Testis (tissue), 3 donors: Measurements from ENCODE around the gene C2CD4B. TPM values are rescaled to one million over a fixed set of nuclear protein-coding genes. Genes with fewer than 3 reads are reported as not detected.

Source experiments
- DNase-seq: peaks from one replicate; pipeline ENCODE4 v3.0.0-alpha.2; 2019
- H3K27ac ChIP-seq, 2 donors: fragments of 200-600 bp; sonication (generic); one replicate each; pipeline ENCODE4 v1.5.1; 2019
- H3K27me3 ChIP-seq: fragments of 200-600 bp; sonication (generic); one replicate; pipeline ENCODE4 v1.5.1; 2019
- H3K36me3 ChIP-seq: fragments of 200-600 bp; sonication (generic); one replicate; pipeline ENCODE4 v1.5.1; 2017; ENCODE audit warnings: low read depth; ENCODE audit errors: missing control alignments
- H3K4me1 ChIP-seq: fragments of 200-600 bp; sonication (generic); one replicate; pipeline ENCODE4 v1.5.1; 2019
- H3K4me3 ChIP-seq, 2 donors: fragments of 200-600 bp; sonication (generic); one replicate each; pipeline ENCODE4 v1.5.1; 2017 to 2019
- H3K9me3 ChIP-seq: fragments of 200-600 bp; sonication (generic); one replicate; pipeline ENCODE4 v1.5.1; 2017
- POLR2A ChIP-seq: fragments of 450-650 bp; IDR thresholded peaks from one replicate; pipeline ENCODE4 v1.6.1; 2017; ENCODE audit warnings: antibody characterized with exemption, mild to moderate bottlenecking, moderate library complexity
- WGBS, 2 donors: methylation state at CpG; one replicate each; pipeline ENCODE4 v1.1.5; 2018; 5-methylcytosine and 5-hydroxymethylcytosine counted together
- intact Hi-C: fragments of 100-400 bp; cut with DNase I; formaldehyde crosslinking; loops from one replicate; pipeline ENCODE4 v1.15.1; 2023; ENCODE audit warnings: low total_unique reads
- polyA plus RNA-seq: library from polyadenylated mRNA; stranded (reverse); fragments of 350-450 nt; fragmentation: Illumina TruSeq; extraction: RNeasy Lipid Tissue Mini Kit (QIAGEN cat#74804); gene quantifications from one replicate; pipeline ENCODE4 v1.2.3, GENCODE V29; 2014; ENCODE audit warnings: low read depth, low replicate concordance; ENCODE audit not compliant: insufficient read depth
- total RNA-seq, 2 donors: library from RNA; depleted of rRNA; stranded (reverse); fragments of >200 nt; gene quantifications; one replicate each; pipeline ENCODE4 v1.2.3, GENCODE V29; 2016
- TF ChIP-seq, protein P1 (sequence below), 3 experiments: fragments of 450-650 bp in 2 of 3; fragments of 200-600 bp in 1 of 3; sonication (generic) in 1 of 3; IDR thresholded peaks; one replicate each; pipeline ENCODE4 v1.5.1; 2016 to 2019; ENCODE audit warnings: antibody characterized with exemption in 3 of 3, mild to moderate bottlenecking in 2 of 3, moderate library complexity in 1 of 3

C2CD4B gene
- total and polyA plus RNA-seq, 3 donors from 2014 or later = 0.26 to 2.9 (median 2.7) TPM

DNA sequence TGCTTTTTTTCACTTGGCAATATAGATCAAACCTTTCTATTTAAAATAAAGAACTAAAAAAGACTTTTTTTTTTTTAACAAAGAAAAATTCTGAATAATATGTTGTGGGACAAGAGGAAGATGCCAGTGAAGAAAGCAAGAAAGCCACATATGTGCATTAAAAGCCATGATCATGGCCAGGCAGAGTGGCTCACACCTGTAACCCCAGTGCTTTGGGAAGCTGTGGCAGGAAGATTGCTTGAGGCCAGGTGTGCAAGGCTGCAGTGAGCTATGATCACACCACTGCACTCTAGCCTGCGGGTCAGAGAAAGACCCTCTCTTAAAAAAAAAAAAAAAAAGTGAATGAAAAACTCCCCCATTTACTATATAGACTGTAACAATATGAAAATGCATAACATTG is 23.9 kb downstream of the C2CD4B start:
- Histone ChIP-seq H3K4me1 (peaks cover 9% of the 10 kb centered on the region), H3K9me3 (no peaks in the 10 kb centered on the region), H3K27me3 (no peaks in the 10 kb centered on the region), H3K27ac (no peak overlapping the region), H3K36me3 (no peaks in the 10 kb centered on the region), H3K4me3 (no peak overlapping the region)
- TF ChIP-seq POLR2A = no peak
- TF ChIP-seq, protein P1, sequence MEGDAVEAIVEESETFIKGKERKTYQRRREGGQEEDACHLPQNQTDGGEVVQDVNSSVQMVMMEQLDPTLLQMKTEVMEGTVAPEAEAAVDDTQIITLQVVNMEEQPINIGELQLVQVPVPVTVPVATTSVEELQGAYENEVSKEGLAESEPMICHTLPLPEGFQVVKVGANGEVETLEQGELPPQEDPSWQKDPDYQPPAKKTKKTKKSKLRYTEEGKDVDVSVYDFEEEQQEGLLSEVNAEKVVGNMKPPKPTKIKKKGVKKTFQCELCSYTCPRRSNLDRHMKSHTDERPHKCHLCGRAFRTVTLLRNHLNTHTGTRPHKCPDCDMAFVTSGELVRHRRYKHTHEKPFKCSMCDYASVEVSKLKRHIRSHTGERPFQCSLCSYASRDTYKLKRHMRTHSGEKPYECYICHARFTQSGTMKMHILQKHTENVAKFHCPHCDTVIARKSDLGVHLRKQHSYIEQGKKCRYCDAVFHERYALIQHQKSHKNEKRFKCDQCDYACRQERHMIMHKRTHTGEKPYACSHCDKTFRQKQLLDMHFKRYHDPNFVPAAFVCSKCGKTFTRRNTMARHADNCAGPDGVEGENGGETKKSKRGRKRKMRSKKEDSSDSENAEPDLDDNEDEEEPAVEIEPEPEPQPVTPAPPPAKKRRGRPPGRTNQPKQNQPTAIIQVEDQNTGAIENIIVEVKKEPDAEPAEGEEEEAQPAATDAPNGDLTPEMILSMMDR (IDR thresholded peaks at IDR 0.05) = no peak
- WGBS, 2 donors = 47 to 57% methylated on average over 1 of the region's 1 CpG
- no peak for DNase-seq
- intact Hi-C loops = no loop called here

DNA sequence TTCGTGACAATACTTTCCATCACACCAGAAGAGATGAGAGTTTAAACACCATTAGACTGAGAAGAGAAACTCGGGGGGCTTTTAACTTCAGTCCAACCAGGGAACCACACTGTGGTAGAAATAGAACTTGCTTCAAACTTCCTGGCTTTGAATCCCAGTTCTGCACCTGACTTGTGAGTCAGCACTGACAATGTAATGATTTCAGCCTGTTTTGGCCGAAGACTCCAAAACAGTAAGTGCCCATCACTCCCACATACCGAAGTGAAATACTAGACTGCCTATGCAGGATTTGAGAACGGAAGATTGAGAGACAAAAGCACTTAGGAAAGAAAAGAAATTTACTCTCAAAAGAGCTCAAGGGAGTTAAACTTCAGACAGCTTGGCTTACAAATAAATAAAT is 27.0 kb downstream of the C2CD4B start:
- intact Hi-C loops = no loop called here
- WGBS, 2 donors = 67 to 70% methylated on average over 5 of the region's 5 CpGs
- Histone ChIP-seq H3K36me3 (no peaks in the 10 kb centered on the region), H3K27me3 (no peaks in the 10 kb centered on the region), H3K9me3 (no peaks in the 10 kb centered on the region), H3K4me1 (peaks cover 16% of the 10 kb centered on the region), H3K27ac (peak overlapping the region in 1 of 2 donors; percentile 21), H3K4me3 (no peak overlapping the region)
- TF ChIP-seq, protein P1 (IDR thresholded peaks at IDR 0.05) = no peak
- TF ChIP-seq POLR2A = no peak
- peak; percentile 62 for DNase-seq

DNA sequence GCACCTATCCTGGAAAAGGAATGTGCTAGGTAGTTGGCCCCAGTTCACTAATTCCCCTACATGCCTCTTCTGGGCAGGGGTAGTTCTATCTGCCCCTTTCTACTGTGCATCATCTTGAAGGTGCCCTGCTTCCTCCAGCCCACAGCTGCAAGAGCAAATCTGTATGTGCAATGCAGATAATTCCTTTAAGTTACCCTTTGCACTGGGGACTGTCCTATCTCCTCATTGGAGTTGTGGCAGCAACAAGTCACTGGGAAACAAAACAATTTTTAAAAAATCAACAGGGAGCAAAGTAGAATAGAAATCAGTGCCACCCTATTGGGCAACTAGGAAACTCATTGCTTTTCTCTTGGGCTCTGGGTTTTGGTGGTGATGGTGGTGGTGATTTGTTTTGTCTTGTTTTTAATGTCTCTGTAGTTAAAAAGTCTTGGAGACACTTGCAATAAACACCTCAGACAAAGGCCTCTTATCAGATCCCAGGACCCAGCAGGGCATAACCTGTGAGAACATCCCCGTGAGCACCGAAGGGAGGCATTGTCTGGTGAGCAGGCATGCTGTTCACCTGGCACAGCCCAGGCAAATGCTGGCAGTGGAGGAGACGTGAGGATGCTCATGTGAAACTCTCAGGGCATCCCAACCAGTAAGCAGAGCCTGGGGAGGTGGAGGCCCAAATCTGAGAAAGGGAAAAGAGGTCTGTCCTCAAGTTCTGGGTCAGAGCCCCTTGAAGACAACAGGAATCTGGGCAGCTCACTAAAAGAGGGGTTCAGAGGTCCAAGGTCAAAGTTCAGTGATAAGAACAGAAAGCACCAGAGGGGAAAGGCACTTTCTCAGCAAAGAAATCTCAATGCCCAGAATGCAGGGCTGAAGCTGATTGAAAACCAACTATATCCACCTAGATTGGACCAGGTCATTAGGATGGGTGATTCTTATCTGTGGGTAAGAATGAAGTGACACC is 27.9 kb downstream of the C2CD4B start:
- intact Hi-C loops = no loop called here

DNA sequence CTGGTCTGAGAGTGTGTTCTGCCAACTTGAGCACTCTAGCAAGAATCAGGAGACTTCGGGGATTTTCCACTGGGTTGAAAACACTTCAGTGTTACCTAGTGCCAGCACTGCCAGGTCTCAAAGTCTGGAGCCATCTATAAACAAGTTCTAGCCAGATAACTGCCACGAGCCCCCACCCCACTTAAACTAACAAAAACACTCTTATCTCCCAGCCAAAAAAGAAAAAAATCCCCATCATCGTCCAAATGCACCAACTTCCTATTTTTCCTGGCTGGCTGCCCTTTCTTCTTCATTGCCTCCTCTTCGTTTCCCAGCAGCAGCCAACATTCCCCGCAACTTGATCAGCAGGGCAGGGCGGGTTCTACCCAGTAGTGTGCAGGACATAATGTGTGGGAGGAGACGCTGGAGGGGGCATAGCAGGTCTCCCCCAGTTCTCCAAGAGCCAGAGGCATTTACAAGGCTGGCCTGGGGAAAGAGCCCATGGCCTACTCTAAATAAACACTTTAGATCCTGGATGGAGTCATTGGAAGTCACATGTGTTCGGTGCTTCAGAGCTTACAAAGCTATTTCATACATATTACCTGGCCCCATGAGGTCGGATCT is 29.5 kb downstream of the C2CD4B start:
- no peaks in the 10 kb centered on the region for H3K27me3 ChIP-seq
- no peaks in the 10 kb centered on the region for H3K9me3 ChIP-seq
- TF ChIP-seq, protein P1 (IDR thresholded peaks at IDR 0.05) = no peak
- TF ChIP-seq POLR2A = no peak
- peaks cover 13% of the 10 kb centered on the region for H3K4me1 ChIP-seq
- H3K36me3 ChIP-seq = no peaks in the 10 kb centered on the region
- 48 to 50% methylated on average over 9 of the region's 9 CpGs for WGBS, 2 donors
- no peak overlapping the region for H3K4me3 ChIP-seq
- H3K27ac ChIP-seq = peak overlapping the region in 1 of 2 donors; percentile 31
- intact Hi-C loops = no loop called here
- DNase-seq = peak; percentile 52

More for the DNA sequence above, 27.9 kb downstream of the C2CD4B start:
- H3K27me3 ChIP-seq = no peaks in the 10 kb centered on the region
- no peak for DNase-seq
- TF ChIP-seq, protein P1 (IDR thresholded peaks at IDR 0.05) = no peak
- no peak for TF ChIP-seq POLR2A
- no peaks in the 10 kb centered on the region for H3K9me3 ChIP-seq
- no peak overlapping the region for H3K4me3 ChIP-seq
- WGBS, 2 donors = 84 to 89% methylated on average over 3 of the region's 3 CpGs
- H3K4me1 ChIP-seq = peaks cover 16% of the 10 kb centered on the region
- no peak overlapping the region for H3K27ac ChIP-seq
- H3K36me3 ChIP-seq = no peaks in the 10 kb centered on the region
